ENCODE data around the gene CPSF7.

GRCh38 chr11:61453695-61454094 lies 23.9 kb upstream of the CPSF7 start:
- TF ChIP-seq, protein P1, sequence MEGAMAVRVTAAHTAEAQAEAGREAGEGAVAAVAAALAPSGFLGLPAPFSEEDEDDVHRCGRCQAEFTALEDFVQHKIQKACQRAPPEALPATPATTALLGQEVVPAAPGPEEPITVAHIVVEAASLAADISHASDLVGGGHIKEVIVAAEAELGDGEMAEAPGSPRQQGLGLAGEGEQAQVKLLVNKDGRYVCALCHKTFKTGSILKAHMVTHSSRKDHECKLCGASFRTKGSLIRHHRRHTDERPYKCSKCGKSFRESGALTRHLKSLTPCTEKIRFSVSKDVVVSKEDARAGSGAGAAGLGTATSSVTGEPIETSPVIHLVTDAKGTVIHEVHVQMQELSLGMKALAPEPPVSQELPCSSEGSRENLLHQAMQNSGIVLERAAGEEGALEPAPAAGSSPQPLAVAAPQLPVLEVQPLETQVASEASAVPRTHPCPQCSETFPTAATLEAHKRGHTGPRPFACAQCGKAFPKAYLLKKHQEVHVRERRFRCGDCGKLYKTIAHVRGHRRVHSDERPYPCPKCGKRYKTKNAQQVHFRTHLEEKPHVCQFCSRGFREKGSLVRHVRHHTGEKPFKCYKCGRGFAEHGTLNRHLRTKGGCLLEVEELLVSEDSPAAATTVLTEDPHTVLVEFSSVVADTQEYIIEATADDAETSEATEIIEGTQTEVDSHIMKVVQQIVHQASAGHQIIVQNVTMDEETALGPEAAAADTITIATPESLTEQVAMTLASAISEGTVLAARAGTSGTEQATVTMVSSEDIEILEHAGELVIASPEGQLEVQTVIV (IDR thresholded peaks at IDR 0.05; ENCODE audit: borderline replicate concordance, partially characterized antibody): no peak
- TF ChIP-seq CEBPB (IDR thresholded peaks at IDR 0.05; ENCODE audit: borderline replicate concordance in 1 of 2, low read depth in 2 of 2, low read length in 2 of 2) (no peak), FOXM1 (IDR thresholded peaks at IDR 0.05; ENCODE audit: low read depth, low read length) (no peak), USF2 (IDR thresholded peaks at IDR 0.05; ENCODE audit: borderline replicate concordance, low read depth, low read length) (no peak), BCL11A (IDR thresholded peaks at IDR 0.05; ENCODE audit: low read depth, low read length) (no peak), CTCF (IDR thresholded peaks at IDR 0.05 in 2 of 3, conservative IDR thresholded peaks at IDR 0.05 in 1 of 3; ENCODE audit: control insufficient read depth in 2 of 3, extremely low read depth in 1 of 3, insufficient read depth in 1 of 3, low read depth in 3 of 3, low read length in 3 of 3) (no peak), RUNX3 (IDR thresholded peaks at IDR 0.05; ENCODE audit: low read length) (no peak), CREM (IDR thresholded peaks at IDR 0.05; ENCODE audit: low read depth) (no peak), NFYA (IDR thresholded peaks at IDR 0.05; ENCODE audit: borderline replicate concordance, low read depth, low read length) (no peak), POLR2AphosphoS5 (IDR thresholded peaks at IDR 0.05; ENCODE audit: low read length) (no peak), RCOR1 (conservative IDR thresholded peaks at IDR 0.05; ENCODE audit: low read depth, low read length) (no peak), MYC (IDR thresholded peaks at IDR 0.05; ENCODE audit: insufficient read depth, insufficient read length, insufficient replicate concordance, low read length, severe bottlenecking) (no peak)
- TF ChIP-seq, protein P2, sequence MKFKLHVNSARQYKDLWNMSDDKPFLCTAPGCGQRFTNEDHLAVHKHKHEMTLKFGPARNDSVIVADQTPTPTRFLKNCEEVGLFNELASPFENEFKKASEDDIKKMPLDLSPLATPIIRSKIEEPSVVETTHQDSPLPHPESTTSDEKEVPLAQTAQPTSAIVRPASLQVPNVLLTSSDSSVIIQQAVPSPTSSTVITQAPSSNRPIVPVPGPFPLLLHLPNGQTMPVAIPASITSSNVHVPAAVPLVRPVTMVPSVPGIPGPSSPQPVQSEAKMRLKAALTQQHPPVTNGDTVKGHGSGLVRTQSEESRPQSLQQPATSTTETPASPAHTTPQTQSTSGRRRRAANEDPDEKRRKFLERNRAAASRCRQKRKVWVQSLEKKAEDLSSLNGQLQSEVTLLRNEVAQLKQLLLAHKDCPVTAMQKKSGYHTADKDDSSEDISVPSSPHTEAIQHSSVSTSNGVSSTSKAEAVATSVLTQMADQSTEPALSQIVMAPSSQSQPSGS (IDR thresholded peaks at IDR 0.05; ENCODE audit: low read length): no peak
